Measurements from ENCODE around the gene SPSB2.
"Not testable (repeated sequence)": the region's sequence is repeated elsewhere in the genome, so short reads cannot be mapped to it uniquely, and the experiment has no call there.

DNA sequence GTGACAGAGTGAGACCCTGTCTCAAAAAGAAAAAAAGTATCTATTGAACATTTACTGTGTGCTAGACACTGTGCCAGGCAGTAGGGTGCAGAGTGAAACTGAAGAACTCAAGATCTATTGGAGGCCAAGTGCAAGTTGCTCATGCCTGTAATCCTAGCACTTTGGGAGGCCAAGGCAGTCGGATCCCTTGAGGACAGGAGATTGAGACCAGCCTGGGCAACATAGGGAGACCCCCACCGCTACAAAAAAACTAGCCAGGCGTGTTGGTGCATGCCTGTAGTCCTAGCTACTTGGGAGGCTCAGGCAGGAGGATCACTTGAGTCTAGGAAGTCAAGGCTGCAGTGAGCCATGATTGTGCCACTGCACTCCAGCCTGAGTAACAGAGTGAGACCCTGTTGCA, 19.6 kb upstream of the SPSB2 start:
- not testable (repeated sequence) for TF ChIP-seq POLR2A (IDR thresholded peaks at IDR 0.05)
- TF ChIP-seq, protein P1, sequence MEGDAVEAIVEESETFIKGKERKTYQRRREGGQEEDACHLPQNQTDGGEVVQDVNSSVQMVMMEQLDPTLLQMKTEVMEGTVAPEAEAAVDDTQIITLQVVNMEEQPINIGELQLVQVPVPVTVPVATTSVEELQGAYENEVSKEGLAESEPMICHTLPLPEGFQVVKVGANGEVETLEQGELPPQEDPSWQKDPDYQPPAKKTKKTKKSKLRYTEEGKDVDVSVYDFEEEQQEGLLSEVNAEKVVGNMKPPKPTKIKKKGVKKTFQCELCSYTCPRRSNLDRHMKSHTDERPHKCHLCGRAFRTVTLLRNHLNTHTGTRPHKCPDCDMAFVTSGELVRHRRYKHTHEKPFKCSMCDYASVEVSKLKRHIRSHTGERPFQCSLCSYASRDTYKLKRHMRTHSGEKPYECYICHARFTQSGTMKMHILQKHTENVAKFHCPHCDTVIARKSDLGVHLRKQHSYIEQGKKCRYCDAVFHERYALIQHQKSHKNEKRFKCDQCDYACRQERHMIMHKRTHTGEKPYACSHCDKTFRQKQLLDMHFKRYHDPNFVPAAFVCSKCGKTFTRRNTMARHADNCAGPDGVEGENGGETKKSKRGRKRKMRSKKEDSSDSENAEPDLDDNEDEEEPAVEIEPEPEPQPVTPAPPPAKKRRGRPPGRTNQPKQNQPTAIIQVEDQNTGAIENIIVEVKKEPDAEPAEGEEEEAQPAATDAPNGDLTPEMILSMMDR (IDR thresholded peaks at IDR 0.05) = not testable (repeated sequence)

All from esophagus squamous epithelium (tissue), 4 donors.